ENCODE results near the gene GP5.

GP5 gene

GRCh38 chr3:194396859-194397756, 2.0 kb downstream of the GP5 start:
- no peak for DNase-seq (ENCODE audit: low read depth)

DNA sequence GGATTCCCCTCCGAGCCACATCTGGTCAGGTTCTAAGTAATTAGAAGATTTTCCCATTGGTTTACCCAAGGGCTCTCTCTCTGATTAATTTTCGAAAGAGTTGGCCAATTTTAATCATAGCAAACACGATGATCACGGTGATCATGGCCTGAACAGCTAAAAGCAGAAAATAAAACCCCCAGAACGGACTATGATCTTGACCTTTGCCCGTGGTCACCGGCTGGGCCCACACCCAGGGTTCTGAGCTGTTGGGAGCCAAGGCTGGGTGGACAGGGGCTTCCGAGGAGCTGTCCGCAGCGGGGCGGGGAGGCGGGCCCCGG, 2.6 kb downstream of the GP5 start:
- no peak for DNase-seq (ENCODE audit: low read depth)

GRCh38 chr3:194395778-194396538, 3.1 kb downstream of the GP5 start:
- no peak for DNase-seq (ENCODE audit: low read depth)

DNA sequence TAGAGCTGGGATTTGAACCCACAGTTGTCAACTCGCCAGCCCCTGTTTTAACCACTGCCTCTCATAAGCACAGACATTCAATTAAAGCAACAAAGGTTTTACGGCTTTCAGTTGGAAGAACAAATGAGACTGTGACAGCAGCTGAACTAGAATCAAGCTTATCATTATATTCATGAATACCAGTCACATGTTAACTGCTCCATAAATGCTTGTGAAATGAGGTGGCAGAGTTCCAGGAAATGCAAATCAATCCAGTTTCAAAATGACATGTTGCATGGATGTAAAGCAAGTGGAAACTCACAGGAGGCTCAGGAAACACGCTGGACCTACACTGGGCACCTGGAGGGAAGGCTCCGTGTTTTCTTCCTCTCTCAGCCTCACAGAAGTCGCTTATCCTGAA, 3.9 kb downstream of the GP5 start:
- DNase-seq (ENCODE audit: low read depth) = no peak

DNA sequence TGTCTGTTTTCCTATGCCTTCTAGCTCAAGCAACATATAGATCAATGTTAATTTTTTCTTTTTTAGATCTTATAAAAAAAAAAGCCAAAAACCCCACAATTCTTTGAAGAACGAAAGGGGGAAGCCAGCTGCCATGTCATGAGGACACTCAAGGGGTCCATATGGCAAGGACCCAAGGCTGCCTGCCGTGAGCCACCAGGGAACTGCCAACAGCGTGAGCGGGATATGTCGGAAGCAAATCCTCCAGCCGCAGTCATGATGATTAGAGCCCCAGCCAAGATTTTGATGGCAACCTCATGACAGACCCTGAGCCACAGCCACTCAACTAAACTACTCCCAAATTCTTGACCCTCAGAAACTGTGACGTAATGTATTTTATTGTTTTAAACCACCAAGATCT, 6.5 kb downstream of the GP5 start:
- DNase-seq (ENCODE audit: low read depth) = no peak

DNA sequence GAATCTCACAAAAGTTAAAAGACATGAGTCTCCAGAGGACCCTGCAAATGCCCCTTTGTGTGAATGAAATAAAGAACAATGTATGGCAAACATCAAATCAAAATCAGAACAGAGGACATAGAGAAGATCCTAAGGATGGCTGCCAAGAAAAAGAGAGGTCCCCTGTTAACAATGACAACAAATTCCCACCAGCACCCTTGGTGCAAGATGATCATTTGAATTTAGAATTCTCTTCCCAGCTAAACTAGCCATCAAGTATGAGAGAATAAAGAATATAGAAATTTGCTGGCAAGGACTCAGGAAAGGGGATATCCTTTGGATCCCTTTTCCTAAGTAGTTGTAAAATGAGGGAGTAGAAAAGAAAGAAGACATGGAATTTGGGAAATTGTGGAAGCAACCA, 8.2 kb downstream of the GP5 start:
- no peak for DNase-seq (ENCODE audit: low read depth)

DNA sequence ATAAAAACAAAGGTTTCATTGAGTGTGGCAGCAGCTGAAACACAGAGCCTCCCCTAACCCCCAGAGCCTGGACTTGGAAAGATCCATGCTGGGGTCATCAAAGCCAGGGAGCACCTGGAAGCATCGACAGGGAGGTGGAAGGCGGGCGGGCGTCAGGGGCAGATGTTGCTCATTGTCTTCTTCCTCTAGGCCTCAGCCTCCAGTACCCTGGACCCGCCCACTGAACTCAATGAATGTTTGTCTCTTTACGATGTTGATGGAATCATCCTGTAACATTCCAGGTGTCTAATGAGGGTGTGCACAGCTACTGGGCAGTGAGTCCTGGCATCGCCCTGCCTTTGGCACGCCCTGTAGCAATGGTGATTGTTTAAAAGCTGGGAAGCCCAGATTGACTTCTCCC, 9.8 kb downstream of the GP5 start:
- DNase-seq (ENCODE audit: low read depth) = no peak

- no peak for DNase-seq (ENCODE audit: low read depth)
Observed at GRCh38 chr3:194387926-194388418, 11.1 kb downstream of the GP5 start.

DNA sequence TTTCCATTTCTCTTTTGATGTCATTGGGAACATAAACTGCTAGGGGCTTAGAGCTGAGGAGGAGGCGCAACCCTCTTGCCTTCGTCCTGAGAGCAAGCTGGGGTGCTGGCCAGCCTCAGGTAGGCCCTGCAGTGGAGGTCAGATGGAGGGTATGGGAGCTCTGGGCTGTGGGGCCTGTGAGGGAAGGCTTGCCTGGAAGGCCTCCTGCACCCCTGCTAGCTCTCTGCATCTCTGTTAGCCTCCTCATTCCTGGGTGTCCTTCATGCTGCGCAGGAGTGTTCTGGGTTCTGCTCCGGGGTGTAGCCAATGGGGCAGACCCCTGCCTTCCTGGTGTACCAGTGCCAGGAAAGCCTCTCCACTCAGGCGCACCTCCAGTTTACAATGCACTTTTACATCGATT, 11.8 kb downstream of the GP5 start:
- DNase-seq (ENCODE audit: low read depth) = no peak

GRCh38 chr3:194386648-194387047, 12.4 kb downstream of the GP5 start:
- no peak for DNase-seq (ENCODE audit: low read depth)

- no peak for DNase-seq (ENCODE audit: low read depth)
Observed at GRCh38 chr3:194386066-194386465, 13.0 kb downstream of the GP5 start.

GRCh38 chr3:194384569-194385001, 14.5 kb downstream of the GP5 start:
- no peak for DNase-seq (ENCODE audit: low read depth)

- no peak for DNase-seq (ENCODE audit: low read depth)
Observed at GRCh38 chr3:194384156-194384555, 14.9 kb downstream of the GP5 start.

GRCh38 chr3:194383276-194383940, 15.7 kb downstream of the GP5 start:
- DNase-seq (ENCODE audit: low read depth) = no peak

DNA sequence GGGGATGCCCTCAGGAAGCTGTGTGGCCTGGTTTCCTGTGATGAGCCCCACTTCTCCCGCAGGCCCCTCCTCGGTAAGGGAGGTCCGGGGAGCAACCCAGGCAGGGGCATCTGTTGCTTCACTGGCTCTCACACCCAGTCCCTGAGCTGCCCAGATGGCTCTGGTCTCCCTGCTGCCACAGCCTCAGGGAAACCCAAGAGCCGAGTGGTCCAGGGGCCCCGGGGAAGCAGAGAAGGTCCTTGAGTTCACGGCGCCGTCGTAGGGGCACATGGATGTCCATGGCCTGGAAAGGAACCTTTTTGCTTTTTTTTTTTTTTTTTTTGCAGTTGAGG, 16.2 kb downstream of the GP5 start:
- DNase-seq (ENCODE audit: low read depth) = no peak

DNA sequence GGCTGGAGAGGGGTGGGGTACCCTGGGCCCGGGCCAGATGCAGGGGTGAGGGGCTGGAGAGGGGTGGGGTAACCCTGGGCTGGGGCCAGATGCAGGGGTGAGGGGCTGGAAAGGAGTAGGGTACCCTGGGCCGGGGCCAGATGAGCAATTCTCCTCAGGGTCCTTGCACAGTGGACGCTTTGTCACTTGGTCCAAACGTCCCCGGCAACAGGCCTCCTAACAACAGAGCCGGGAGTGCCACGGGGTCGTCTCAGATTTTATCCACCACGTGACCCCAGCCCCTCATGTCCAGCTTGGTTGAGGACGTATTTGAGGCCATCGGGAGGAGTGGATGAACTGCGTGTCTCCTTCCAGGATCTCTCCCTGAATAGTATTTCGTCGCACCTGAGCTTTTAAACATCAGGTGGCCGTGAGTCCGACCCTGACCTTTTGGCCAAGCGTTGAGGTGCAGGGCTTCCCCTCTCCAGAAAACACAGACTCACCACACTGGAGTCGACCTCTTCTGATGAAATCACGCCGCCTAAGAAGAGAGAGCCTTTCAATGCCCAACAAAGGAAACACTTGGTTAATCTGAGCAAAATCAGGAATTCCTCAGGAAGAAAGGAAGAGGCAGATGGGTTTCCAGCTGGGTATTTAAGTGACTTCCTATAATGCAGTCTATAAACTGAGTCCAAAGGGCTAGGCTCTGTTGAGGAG, 16.7 kb downstream of the GP5 start:
- DNase-seq (ENCODE audit: low read depth) = no peak

- DNase-seq (ENCODE audit: low read depth) = no peak
Observed at GRCh38 chr3:194381460-194381875, 17.6 kb downstream of the GP5 start.

DNA sequence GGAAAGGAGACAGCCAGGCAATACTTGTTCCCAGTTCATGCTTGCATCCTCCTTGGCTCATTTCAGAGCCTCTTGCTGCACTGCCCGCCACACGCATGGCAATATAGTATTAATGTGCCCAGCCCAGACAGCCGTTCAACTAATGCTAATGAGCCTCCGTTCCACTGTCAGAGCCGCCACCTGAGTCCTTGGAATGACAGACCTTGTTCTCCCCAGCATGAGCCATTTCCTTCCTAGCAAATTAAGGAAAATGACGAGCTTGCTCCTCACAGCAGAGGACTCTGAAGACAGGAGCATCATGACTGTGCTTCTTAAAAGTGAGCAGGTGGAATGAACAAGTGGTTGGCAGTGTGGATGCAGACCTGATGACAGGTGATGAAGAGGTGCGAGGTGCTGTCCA, 18.7 kb downstream of the GP5 start:
- no peak for DNase-seq (ENCODE audit: low read depth)

DNA sequence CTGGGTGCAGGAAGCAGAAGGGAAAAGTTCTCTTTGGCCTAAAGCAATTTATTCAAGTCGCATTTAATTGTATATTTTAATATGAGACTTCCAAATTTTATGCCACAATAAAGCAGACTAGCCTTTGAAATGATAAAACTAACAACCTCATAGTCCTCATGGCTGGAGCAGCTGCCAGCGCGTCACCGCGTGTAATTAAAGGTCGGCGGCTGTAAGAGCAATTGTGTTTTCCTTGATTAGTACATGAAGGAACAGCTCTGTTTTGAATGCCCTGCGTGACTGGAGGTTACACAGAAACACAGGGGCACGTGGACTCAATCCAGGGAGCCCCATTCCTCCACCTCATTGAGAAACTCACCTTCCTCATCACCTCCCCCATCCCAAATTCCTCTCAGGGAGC, 19.4 kb downstream of the GP5 start:
- DNase-seq (ENCODE audit: low read depth) = no peak

GRCh38 chr3:194379231-194379630, 19.8 kb downstream of the GP5 start:
- DNase-seq (ENCODE audit: low read depth) = no peak

GRCh38 chr3:194377708-194378107, 21.4 kb downstream of the GP5 start:
- DNase-seq (ENCODE audit: low read depth) = no peak

DNA sequence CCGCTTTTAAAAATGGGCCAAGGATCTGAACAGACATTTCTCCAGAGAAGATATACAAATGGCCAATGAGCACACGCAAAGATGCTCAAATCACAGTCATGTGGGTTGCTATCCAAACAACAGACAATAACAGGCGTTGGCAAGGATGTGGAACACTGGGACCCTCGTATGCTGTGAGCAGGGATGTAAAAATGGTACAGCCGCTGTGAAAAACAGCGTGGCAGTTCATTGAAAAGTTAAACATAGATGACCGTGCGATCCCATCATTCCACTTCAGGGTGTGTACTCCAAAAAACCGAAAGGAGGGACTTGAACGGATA, 22.9 kb downstream of the GP5 start:
- no peak for DNase-seq (ENCODE audit: low read depth)
